ENCODE results near the gene PTPRD.

Gene PTPRD

GRCh38 chr9:8534828-8535227, 2078.0 kb downstream of the PTPRD start:
- no peak for DNase-seq

- no peak for DNase-seq
These were observed 2079.1 kb downstream of the PTPRD start for GRCh38 chr9:8533681-8534080.

- no peak for DNase-seq
These were observed 2080.9 kb downstream of the PTPRD start for GRCh38 chr9:8531826-8532415.

GRCh38 chr9:8521112-8521511, 2091.7 kb downstream of the PTPRD start:
- no peak for DNase-seq

GRCh38 chr9:8515748-8516147, 2097.1 kb downstream of the PTPRD start:
- no peak for DNase-seq

GRCh38 chr9:8514760-8515159, 2098.0 kb downstream of the PTPRD start:
- DNase-seq, result no peak

GRCh38 chr9:8508671-8509290, 2104.0 kb downstream of the PTPRD start:
- no peak for DNase-seq

- no peak for DNase-seq
These were observed 2118.2 kb downstream of the PTPRD start for GRCh38 chr9:8494571-8494970.

GRCh38 chr9:8492679-8493078, 2120.1 kb downstream of the PTPRD start:
- DNase-seq, result no peak

- DNase-seq, result no peak
These were observed 2120.8 kb downstream of the PTPRD start for GRCh38 chr9:8492024-8492423.

GRCh38 chr9:8491563-8491962, 2121.2 kb downstream of the PTPRD start:
- DNase-seq, result no peak

GRCh38 chr9:8489835-8490234, 2123.0 kb downstream of the PTPRD start:
- no peak for DNase-seq

- DNase-seq, result no peak
These were observed 2126.7 kb downstream of the PTPRD start for GRCh38 chr9:8486095-8486494.

- DNase-seq, result no peak
These were observed 2128.1 kb downstream of the PTPRD start for GRCh38 chr9:8484597-8485191.

- DNase-seq, result no peak
These were observed 2135.4 kb downstream of the PTPRD start for GRCh38 chr9:8477450-8477849.

GRCh38 chr9:8474937-8475336, 2137.9 kb downstream of the PTPRD start:
- DNase-seq, result no peak

GRCh38 chr9:8473244-8474020, 2139.4 kb downstream of the PTPRD start:
- no peak for DNase-seq

GRCh38 chr9:8468045-8468637, 2144.7 kb downstream of the PTPRD start:
- no peak for DNase-seq

GRCh38 chr9:8457816-8458215, 2155.0 kb downstream of the PTPRD start:
- no peak for DNase-seq

GRCh38 chr9:8457055-8457454, 2155.7 kb downstream of the PTPRD start:
- no peak for DNase-seq

- no peak for DNase-seq
These were observed 2156.5 kb downstream of the PTPRD start for GRCh38 chr9:8456344-8456743.

- DNase-seq, result no peak
These were observed 2161.8 kb downstream of the PTPRD start for GRCh38 chr9:8450810-8451545.

GRCh38 chr9:8448226-8448625, 2164.6 kb downstream of the PTPRD start:
- no peak for DNase-seq
